ENCODE measurements around the gene KIF3B.

The KIF3B gene

GRCh38 chr20:32292548-32292947 lies 15.1 kb downstream of the KIF3B start:
- no peaks in the 10 kb centered on the region for H3K4me1 ChIP-seq (ENCODE audit: control insufficient read depth, insufficient read depth, low read length)
- no peaks in the 10 kb centered on the region for H3K9me3 ChIP-seq (ENCODE audit: control insufficient read depth, low read length)
- 98% methylated on average over 6 to 8 of the region's 8 CpGs for WGBS, 2 experiments

GRCh38 chr20:32294071-32294470 lies 16.6 kb downstream of the KIF3B start:
- H3K27ac ChIP-seq (ENCODE audit: insufficient read depth, low read depth, low read length, poor library complexity, severe bottlenecking), result no peak overlapping the region
- no peaks in the 10 kb centered on the region for H3K9me3 ChIP-seq (ENCODE audit: control insufficient read depth, low read length)
- no peaks in the 10 kb centered on the region for H3K36me3 ChIP-seq (ENCODE audit: control insufficient read depth, insufficient read depth, low read length)
- no peaks in the 10 kb centered on the region for H3K27me3 ChIP-seq (ENCODE audit: control insufficient read depth, insufficient read depth, low read length, poor library complexity, severe bottlenecking)
- no peaks in the 10 kb centered on the region for H3K4me1 ChIP-seq (ENCODE audit: control insufficient read depth, insufficient read depth, low read length)
- 90 to 92% methylated on average over 4 of the region's 4 CpGs for WGBS, 2 experiments
- H3K4me3 ChIP-seq (ENCODE audit: insufficient read depth, low read depth, low read length), result no peak overlapping the region

More at GRCh38 chr20:32292548-32292947, 15.1 kb downstream of the KIF3B start:
- Histone ChIP-seq H3K36me3 (ENCODE audit: control insufficient read depth, insufficient read depth, low read length) (no peaks in the 10 kb centered on the region), H3K4me3 (ENCODE audit: insufficient read depth, low read depth, low read length) (no peak overlapping the region), H3K27me3 (ENCODE audit: control insufficient read depth, insufficient read depth, low read length, poor library complexity, severe bottlenecking) (no peaks in the 10 kb centered on the region), H3K27ac (ENCODE audit: insufficient read depth, low read depth, low read length, poor library complexity, severe bottlenecking) (no peak overlapping the region)

GRCh38 chr20:32296412-32296811 lies 19.0 kb downstream of the KIF3B start:
- H3K9me3 ChIP-seq (ENCODE audit: control insufficient read depth, low read length), result no peaks in the 10 kb centered on the region
- no peaks in the 10 kb centered on the region for H3K4me1 ChIP-seq (ENCODE audit: control insufficient read depth, insufficient read depth, low read length)
- H3K4me3 ChIP-seq (ENCODE audit: insufficient read depth, low read depth, low read length), result no peak overlapping the region
- 85 to 89% methylated on average over 6 of the region's 6 CpGs for WGBS, 2 experiments
- no peak overlapping the region for H3K27ac ChIP-seq (ENCODE audit: insufficient read depth, low read depth, low read length, poor library complexity, severe bottlenecking)
- H3K27me3 ChIP-seq (ENCODE audit: control insufficient read depth, insufficient read depth, low read length, poor library complexity, severe bottlenecking), result no peaks in the 10 kb centered on the region
- no peaks in the 10 kb centered on the region for H3K36me3 ChIP-seq (ENCODE audit: control insufficient read depth, insufficient read depth, low read length)

GRCh38 chr20:32296819-32297420 lies 19.5 kb downstream of the KIF3B start:
- Histone ChIP-seq H3K27me3 (ENCODE audit: control insufficient read depth, insufficient read depth, low read length, poor library complexity, severe bottlenecking) (no peaks in the 10 kb centered on the region), H3K36me3 (ENCODE audit: control insufficient read depth, insufficient read depth, low read length) (no peaks in the 10 kb centered on the region), H3K27ac (ENCODE audit: insufficient read depth, low read depth, low read length, poor library complexity, severe bottlenecking) (no peak overlapping the region), H3K9me3 (ENCODE audit: control insufficient read depth, low read length) (no peaks in the 10 kb centered on the region), H3K4me3 (ENCODE audit: insufficient read depth, low read depth, low read length) (no peak overlapping the region), H3K4me1 (ENCODE audit: control insufficient read depth, insufficient read depth, low read length) (no peaks in the 10 kb centered on the region)
- WGBS, 2 experiments, result 77% methylated on average over 6 of the region's 6 CpGs

GRCh38 chr20:32297439-32297838 lies 20.0 kb downstream of the KIF3B start:
- 88 to 98% methylated on average over 2 to 4 of the region's 4 CpGs for WGBS, 2 experiments

GRCh38 chr20:32300647-32301046 lies 23.2 kb downstream of the KIF3B start:
- Histone ChIP-seq H3K27me3 (ENCODE audit: control insufficient read depth, insufficient read depth, low read length, poor library complexity, severe bottlenecking) (no peaks in the 10 kb centered on the region), H3K27ac (ENCODE audit: insufficient read depth, low read depth, low read length, poor library complexity, severe bottlenecking) (no peak overlapping the region), H3K9me3 (ENCODE audit: control insufficient read depth, low read length) (no peaks in the 10 kb centered on the region), H3K4me3 (ENCODE audit: insufficient read depth, low read depth, low read length) (no peak overlapping the region), H3K4me1 (ENCODE audit: control insufficient read depth, insufficient read depth, low read length) (no peaks in the 10 kb centered on the region), H3K36me3 (ENCODE audit: control insufficient read depth, insufficient read depth, low read length) (no peaks in the 10 kb centered on the region)
- 92 to 93% methylated on average over 6 of the region's 6 CpGs for WGBS, 2 experiments

More at GRCh38 chr20:32297439-32297838, 20.0 kb downstream of the KIF3B start:
- Histone ChIP-seq H3K4me1 (ENCODE audit: control insufficient read depth, insufficient read depth, low read length) (no peaks in the 10 kb centered on the region), H3K36me3 (ENCODE audit: control insufficient read depth, insufficient read depth, low read length) (no peaks in the 10 kb centered on the region), H3K9me3 (ENCODE audit: control insufficient read depth, low read length) (no peaks in the 10 kb centered on the region), H3K27ac (ENCODE audit: insufficient read depth, low read depth, low read length, poor library complexity, severe bottlenecking) (no peak overlapping the region), H3K27me3 (ENCODE audit: control insufficient read depth, insufficient read depth, low read length, poor library complexity, severe bottlenecking) (no peaks in the 10 kb centered on the region), H3K4me3 (ENCODE audit: insufficient read depth, low read depth, low read length) (no peak overlapping the region)

- H3K4me3 ChIP-seq (ENCODE audit: insufficient read depth, low read depth, low read length), result no peak overlapping the region
- 91 to 96% methylated on average over 5 of the region's 5 CpGs for WGBS, 2 experiments
- H3K9me3 ChIP-seq (ENCODE audit: control insufficient read depth, low read length), result no peaks in the 10 kb centered on the region
- H3K36me3 ChIP-seq (ENCODE audit: control insufficient read depth, insufficient read depth, low read length), result no peaks in the 10 kb centered on the region
- no peaks in the 10 kb centered on the region for H3K4me1 ChIP-seq (ENCODE audit: control insufficient read depth, insufficient read depth, low read length)
- H3K27me3 ChIP-seq (ENCODE audit: control insufficient read depth, insufficient read depth, low read length, poor library complexity, severe bottlenecking), result no peaks in the 10 kb centered on the region
- H3K27ac ChIP-seq (ENCODE audit: insufficient read depth, low read depth, low read length, poor library complexity, severe bottlenecking), result no peak overlapping the region
Observed at GRCh38 chr20:32301719-32302506, 24.5 kb downstream of the KIF3B start.

- H3K27ac ChIP-seq (ENCODE audit: insufficient read depth, low read depth, low read length, poor library complexity, severe bottlenecking), result no peak overlapping the region
- WGBS, 2 experiments, result 87 to 94% methylated on average over 6 of the region's 6 CpGs
Observed at GRCh38 chr20:32302507-32302872, 25.0 kb downstream of the KIF3B start.

GRCh38 chr20:32304131-32304746 lies 26.8 kb downstream of the KIF3B start:
- Histone ChIP-seq H3K27ac (ENCODE audit: insufficient read depth, low read depth, low read length, poor library complexity, severe bottlenecking) (no peak overlapping the region), H3K4me3 (ENCODE audit: insufficient read depth, low read depth, low read length) (no peak overlapping the region), H3K9me3 (ENCODE audit: control insufficient read depth, low read length) (no peaks in the 10 kb centered on the region), H3K4me1 (ENCODE audit: control insufficient read depth, insufficient read depth, low read length) (no peaks in the 10 kb centered on the region), H3K27me3 (ENCODE audit: control insufficient read depth, insufficient read depth, low read length, poor library complexity, severe bottlenecking) (no peaks in the 10 kb centered on the region), H3K36me3 (ENCODE audit: control insufficient read depth, insufficient read depth, low read length) (no peaks in the 10 kb centered on the region)
- 96 to 100% methylated on average over 2 of the region's 2 CpGs for WGBS, 2 experiments

More at GRCh38 chr20:32302507-32302872, 25.0 kb downstream of the KIF3B start:
- no peaks in the 10 kb centered on the region for H3K9me3 ChIP-seq (ENCODE audit: control insufficient read depth, low read length)
- no peaks in the 10 kb centered on the region for H3K36me3 ChIP-seq (ENCODE audit: control insufficient read depth, insufficient read depth, low read length)
- H3K4me1 ChIP-seq (ENCODE audit: control insufficient read depth, insufficient read depth, low read length), result no peaks in the 10 kb centered on the region
- no peak overlapping the region for H3K4me3 ChIP-seq (ENCODE audit: insufficient read depth, low read depth, low read length)
- H3K27me3 ChIP-seq (ENCODE audit: control insufficient read depth, insufficient read depth, low read length, poor library complexity, severe bottlenecking), result no peaks in the 10 kb centered on the region

- no peak overlapping the region for H3K4me3 ChIP-seq (ENCODE audit: insufficient read depth, low read depth, low read length)
- no peak overlapping the region for H3K27ac ChIP-seq (ENCODE audit: insufficient read depth, low read depth, low read length, poor library complexity, severe bottlenecking)
- H3K4me1 ChIP-seq (ENCODE audit: control insufficient read depth, insufficient read depth, low read length), result no peaks in the 10 kb centered on the region
- WGBS, 2 experiments, result 93 to 94% methylated on average over 2 of the region's 3 CpGs
- H3K9me3 ChIP-seq (ENCODE audit: control insufficient read depth, low read length), result no peaks in the 10 kb centered on the region
- no peaks in the 10 kb centered on the region for H3K27me3 ChIP-seq (ENCODE audit: control insufficient read depth, insufficient read depth, low read length, poor library complexity, severe bottlenecking)
- peaks cover 15% of the 10 kb centered on the region for H3K36me3 ChIP-seq (ENCODE audit: control insufficient read depth, insufficient read depth, low read length)
Observed at GRCh38 chr20:32312718-32313424, 35.4 kb downstream of the KIF3B start.

All from ectodermal cell (in vitro differentiated cells).